Upper lobe of right lung (tissue), 1 donor: ENCODE results near the gene DPH6. TPM values are rescaled to one million over a fixed set of nuclear protein-coding genes. Genes with fewer than 3 reads are reported as not detected.
"Not testable (repeated sequence)": the region's sequence is repeated elsewhere in the genome, so short reads cannot be mapped to it uniquely, and the experiment has no call there.

Experiments used
- ATAC-seq: fragments of 200-7000 bp; cut with Tn5 transposase; one replicate; pipeline ENCODE4 v1.9.1; 2020; ENCODE audit warnings: mild to moderate bottlenecking, moderate library complexity
- DNase-seq: peaks from one replicate; pipeline ENCODE4 v3.0.0-alpha.2; 2020
- H3K27ac ChIP-seq: fragments of 200-600 bp; one replicate; pipeline ENCODE4 v1.8.0; 2022
- H3K27me3 ChIP-seq: fragments of 200-600 bp; one replicate; pipeline ENCODE4 v1.8.0; 2022; ENCODE audit warnings: mild to moderate bottlenecking
- H3K36me3 ChIP-seq: fragments of 200-600 bp; one replicate; pipeline ENCODE4 v1.8.0; 2022
- H3K4me1 ChIP-seq: fragments of 200-600 bp; one replicate; pipeline ENCODE4 v1.8.0; 2022
- H3K4me3 ChIP-seq: fragments of 200-600 bp; one replicate; pipeline ENCODE4 v1.8.0; 2022; ENCODE audit warnings: mild to moderate bottlenecking
- H3K9me3 ChIP-seq: fragments of 200-600 bp; one replicate; pipeline ENCODE4 v1.8.0; 2022
- intact Hi-C: fragments of 100-400 bp; cut with DNase I; formaldehyde crosslinking; loops from one replicate; pipeline ENCODE4 v1.11.0; 2022
- total RNA-seq: library from RNA; stranded (reverse); fragmentation: NEBNext Ultra II Directional; extraction: Animal tissue kit (Norgen Biotek cat#: 25700); gene quantifications from one replicate; pipeline ENCODE4 v1.2.1, GENCODE V29; 2021
- TF ChIP-seq, protein P1 (sequence below): fragments of 200-600 bp; IDR thresholded peaks from one replicate; pipeline ENCODE4 v1.8.0; 2022; ENCODE audit warnings: antibody characterized with exemption
- donor health status: DM: no; HTN: yes; CAD: no; lungs with severe emphysema.

The DPH6 gene
- total RNA-seq, 1 donor from 2014 or later, result 15.8 TPM

DNA sequence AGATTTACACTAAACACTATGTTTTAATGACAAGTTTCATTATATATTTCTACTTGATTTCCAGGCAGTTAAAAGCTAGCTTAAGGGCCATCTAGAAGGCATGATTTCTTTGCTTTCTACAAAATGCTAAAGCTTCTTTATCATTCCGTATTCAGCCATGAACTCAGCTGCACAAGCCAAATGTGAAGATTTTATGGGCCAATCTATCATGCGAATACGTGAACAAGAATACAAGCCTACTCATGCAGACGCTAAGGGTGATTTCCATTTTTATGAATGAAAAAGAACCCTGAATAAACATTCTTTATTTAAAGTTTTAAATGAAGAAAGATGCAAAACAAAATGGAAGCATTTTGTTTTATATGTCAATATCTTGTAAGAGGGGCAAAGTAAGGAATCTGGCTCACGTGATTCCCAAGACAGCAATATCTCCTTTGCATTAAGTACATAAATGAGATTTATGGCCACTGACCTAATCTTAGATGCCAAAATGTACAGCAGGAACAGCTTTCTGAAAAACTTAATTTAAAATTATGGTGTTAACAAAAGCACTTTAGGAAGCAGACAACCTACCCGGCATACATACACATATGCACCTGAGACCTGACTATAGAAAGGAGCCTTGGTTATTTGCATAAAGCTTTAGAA lies 215.8 kb downstream of the DPH6 start:
- DNase-seq (no peak), ATAC-seq (no peak)
- H3K4me3 ChIP-seq, result no peak overlapping the region
- H3K9me3 ChIP-seq, result no peaks in the 10 kb centered on the region
- H3K27me3 ChIP-seq, result no peaks in the 10 kb centered on the region
- intact Hi-C loops, result no loop called here
- no peaks in the 10 kb centered on the region for H3K4me1 ChIP-seq
- TF ChIP-seq, protein P1, sequence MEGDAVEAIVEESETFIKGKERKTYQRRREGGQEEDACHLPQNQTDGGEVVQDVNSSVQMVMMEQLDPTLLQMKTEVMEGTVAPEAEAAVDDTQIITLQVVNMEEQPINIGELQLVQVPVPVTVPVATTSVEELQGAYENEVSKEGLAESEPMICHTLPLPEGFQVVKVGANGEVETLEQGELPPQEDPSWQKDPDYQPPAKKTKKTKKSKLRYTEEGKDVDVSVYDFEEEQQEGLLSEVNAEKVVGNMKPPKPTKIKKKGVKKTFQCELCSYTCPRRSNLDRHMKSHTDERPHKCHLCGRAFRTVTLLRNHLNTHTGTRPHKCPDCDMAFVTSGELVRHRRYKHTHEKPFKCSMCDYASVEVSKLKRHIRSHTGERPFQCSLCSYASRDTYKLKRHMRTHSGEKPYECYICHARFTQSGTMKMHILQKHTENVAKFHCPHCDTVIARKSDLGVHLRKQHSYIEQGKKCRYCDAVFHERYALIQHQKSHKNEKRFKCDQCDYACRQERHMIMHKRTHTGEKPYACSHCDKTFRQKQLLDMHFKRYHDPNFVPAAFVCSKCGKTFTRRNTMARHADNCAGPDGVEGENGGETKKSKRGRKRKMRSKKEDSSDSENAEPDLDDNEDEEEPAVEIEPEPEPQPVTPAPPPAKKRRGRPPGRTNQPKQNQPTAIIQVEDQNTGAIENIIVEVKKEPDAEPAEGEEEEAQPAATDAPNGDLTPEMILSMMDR, result no peak
- no peak overlapping the region for H3K27ac ChIP-seq
- no peaks in the 10 kb centered on the region for H3K36me3 ChIP-seq

DNA sequence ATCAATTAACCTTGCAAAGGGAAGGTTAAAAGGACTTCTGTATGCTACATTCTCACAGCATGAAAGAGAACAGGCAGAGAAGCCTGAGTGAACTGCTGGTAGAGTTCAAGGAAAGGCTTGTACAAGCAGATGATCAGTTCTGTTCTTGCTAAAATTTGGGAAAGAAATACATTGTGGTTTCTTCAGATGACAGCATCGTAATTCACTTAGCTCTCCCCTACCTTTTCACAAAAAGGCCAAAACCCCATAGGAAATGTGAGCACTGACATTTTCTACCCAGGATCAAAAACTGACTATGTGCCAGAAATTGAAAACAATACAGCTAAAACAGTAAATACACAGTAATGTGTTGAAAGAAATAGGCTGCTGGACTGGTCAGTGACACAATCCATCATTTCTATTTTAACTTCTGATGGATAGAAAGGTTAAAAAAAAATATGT lies 216.4 kb downstream of the DPH6 start:
- intact Hi-C loops, result no loop called here

DNA sequence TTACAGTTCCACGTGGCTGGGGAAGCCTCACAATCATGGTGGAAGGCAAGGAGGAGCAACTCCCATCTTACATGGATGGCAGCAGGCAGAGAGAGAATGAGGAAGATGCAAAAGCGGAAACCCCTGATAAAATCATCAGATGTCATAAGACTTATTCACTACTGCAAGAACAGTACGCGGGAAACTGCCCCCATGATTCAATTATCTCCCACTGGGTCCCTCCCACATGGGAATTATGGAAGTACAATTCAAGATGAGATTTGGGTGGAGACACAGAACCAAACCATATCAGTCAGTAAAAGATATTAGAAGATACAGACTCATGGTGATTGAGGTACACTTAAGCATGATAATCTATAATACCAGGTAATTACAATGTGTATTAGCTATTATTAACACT lies 217.1 kb downstream of the DPH6 start:
- H3K27ac ChIP-seq, H3K9me3 ChIP-seq, H3K4me3 ChIP-seq, H3K36me3 ChIP-seq, H3K4me1 ChIP-seq, ATAC-seq, H3K27me3 ChIP-seq, intact Hi-C loops, DNase-seq: not testable (repeated sequence)

More for the DNA sequence above, 216.4 kb downstream of the DPH6 start:
- no peak for ATAC-seq
- no peak overlapping the region for H3K27ac ChIP-seq
- TF ChIP-seq, protein P1, result no peak
- H3K27me3 ChIP-seq, result no peaks in the 10 kb centered on the region
- no peaks in the 10 kb centered on the region for H3K4me1 ChIP-seq
- H3K36me3 ChIP-seq, result no peaks in the 10 kb centered on the region
- no peaks in the 10 kb centered on the region for H3K9me3 ChIP-seq
- no peak for DNase-seq
- H3K4me3 ChIP-seq, result no peak overlapping the region

DNA sequence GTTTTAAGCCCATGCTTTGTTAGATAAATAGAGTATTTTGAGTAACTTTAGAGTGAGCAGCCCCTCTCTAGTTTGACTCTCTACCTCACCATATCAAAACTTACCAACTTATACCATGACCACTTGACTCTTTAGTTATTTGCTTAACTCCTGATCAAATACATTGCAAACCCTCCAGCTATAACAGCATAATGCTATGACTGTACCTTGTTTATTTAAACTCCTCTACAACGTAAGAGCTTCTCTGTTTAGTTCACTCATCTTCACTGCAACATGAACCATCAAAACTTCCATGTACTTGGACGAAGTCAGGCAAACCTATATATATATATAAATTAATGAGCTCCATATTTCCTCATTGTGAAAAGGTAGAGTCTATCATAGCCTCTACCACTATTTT lies 218.2 kb downstream of the DPH6 start:
- no peaks in the 10 kb centered on the region for H3K9me3 ChIP-seq
- H3K4me3 ChIP-seq, result no peak overlapping the region
- no peaks in the 10 kb centered on the region for H3K36me3 ChIP-seq
- ATAC-seq (no peak), DNase-seq (no peak)
- no peaks in the 10 kb centered on the region for H3K4me1 ChIP-seq
- no peak overlapping the region for H3K27ac ChIP-seq
- H3K27me3 ChIP-seq, result no peaks in the 10 kb centered on the region
- intact Hi-C loops, result no loop called here
- TF ChIP-seq, protein P1, result no peak

DNA sequence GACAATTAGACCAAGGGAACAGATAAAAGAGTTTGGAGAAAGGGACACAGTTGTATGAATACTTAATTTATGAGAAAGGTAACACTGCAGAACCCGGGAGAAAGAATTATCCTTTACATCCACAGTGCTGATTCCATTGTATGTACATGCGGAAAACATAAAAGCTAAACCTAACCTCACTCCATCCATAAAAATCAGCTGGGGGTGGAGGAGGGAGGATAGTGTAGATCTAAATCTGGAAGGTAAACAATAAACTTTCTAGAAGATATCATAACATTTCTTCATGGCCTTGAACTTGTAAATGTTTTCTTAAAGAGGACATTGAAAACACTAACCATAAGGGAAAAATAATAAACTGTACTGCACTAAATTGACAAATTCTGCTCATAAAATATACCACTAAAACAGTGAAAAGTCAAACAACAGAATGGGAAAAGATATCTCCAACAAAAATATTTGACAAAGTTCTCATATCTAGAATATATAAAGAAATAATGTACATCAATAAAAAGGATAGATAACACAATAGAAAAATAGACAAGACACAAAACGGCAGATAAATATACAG lies 220.5 kb downstream of the DPH6 start:
- no peaks in the 10 kb centered on the region for H3K27me3 ChIP-seq
- H3K4me3 ChIP-seq, result no peak overlapping the region
- intact Hi-C loops, result no loop called here
- no peaks in the 10 kb centered on the region for H3K4me1 ChIP-seq
- TF ChIP-seq, protein P1, result no peak
- no peaks in the 10 kb centered on the region for H3K36me3 ChIP-seq
- no peaks in the 10 kb centered on the region for H3K9me3 ChIP-seq
- no peak overlapping the region for H3K27ac ChIP-seq
- ATAC-seq, result no peak
- no peak for DNase-seq

DNA sequence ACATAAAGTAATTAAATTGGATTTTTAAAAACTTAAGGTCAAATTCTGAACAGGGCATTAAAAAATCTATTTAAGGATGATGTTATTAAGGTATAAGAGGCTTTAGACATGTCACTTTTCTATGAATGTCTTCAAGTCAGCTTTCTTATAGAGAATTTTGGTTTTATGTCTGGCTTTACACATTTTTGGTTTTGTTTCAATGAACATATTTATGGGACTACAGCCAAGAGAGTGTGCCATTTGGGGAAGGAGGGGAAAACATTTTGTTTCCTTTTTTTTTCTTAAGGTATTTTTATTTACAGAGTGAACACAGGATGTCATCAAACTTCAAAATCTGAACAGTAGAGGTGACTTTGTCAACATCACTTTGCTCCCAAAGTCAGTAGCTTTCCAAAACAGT lies 222.8 kb downstream of the DPH6 start:
- H3K4me1 ChIP-seq, result no peaks in the 10 kb centered on the region
- DNase-seq, result no peak
- ATAC-seq, result no peak
- H3K27ac ChIP-seq, result no peak overlapping the region
- no peaks in the 10 kb centered on the region for H3K36me3 ChIP-seq
- no peaks in the 10 kb centered on the region for H3K9me3 ChIP-seq
- no peaks in the 10 kb centered on the region for H3K27me3 ChIP-seq
- H3K4me3 ChIP-seq, result no peak overlapping the region
- TF ChIP-seq, protein P1, result no peak
- intact Hi-C loops, result no loop called here
